IMR-90 (cell line): ENCODE measurements around the gene MRPL10.

Experiments
- MXI1 ChIP-seq: IDR thresholded peaks from 2 replicates; pipeline ENCODE4 v1.6.1; 2012; ENCODE audit warnings: low read depth, mild to moderate bottlenecking, low read length, moderate library complexity, borderline replicate concordance
- POLR2A ChIP-seq: IDR thresholded peaks from 2 replicates; pipeline ENCODE4 v1.6.1; 2012; ENCODE audit warnings: mild to moderate bottlenecking, low read depth, low read length
- RCOR1 ChIP-seq: IDR thresholded peaks from 2 replicates; pipeline ENCODE4 v1.6.1; 2012; ENCODE audit warnings: mild to moderate bottlenecking, low read length, improper control_type of control experiment; ENCODE audit not compliant: insufficient replicate concordance

DNA sequence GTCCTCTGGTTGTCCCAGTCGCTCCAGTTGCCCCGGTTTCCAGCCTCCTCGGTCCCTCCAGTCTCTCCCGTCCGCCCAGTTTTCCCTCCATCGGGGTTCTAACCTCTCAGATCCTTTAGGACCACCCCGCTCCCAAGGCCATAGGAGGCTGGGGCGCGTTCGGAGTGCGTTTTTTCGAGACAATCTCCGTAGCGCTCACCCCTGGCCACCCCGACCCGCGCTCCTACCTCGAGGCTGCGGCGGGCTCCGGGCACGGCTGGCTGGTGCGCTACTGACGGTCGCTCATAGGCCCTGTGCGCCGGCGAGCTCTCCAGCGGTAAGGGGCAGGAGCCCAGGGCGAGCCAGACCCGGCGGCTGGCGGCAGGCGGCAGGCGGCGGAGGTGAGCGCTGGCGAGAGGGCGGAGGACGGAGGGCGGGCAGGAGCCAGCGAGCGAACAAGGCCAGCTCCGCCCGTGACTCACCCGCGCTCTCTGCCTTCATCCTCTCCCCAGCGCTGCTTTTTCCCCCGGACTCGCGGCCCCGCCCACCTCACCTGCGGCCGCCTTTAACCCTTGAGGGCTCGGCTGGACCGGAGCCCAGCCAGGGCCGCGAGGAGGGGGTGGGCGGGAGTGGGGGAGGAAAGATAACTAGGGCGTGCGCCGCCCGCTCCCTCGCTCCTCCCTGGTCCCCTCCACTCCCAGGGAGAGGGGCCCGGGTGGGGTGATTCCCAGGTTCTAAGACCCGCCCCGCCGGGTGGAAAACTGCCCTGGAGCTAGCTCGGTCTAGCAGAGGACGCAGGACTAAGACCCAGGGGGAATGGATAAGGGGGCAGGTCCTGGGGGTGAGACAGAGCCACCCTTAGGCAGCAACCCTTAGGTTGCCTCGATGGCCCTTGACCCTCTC is 19.6 kb upstream of the MRPL10 start, which contains the start of gene SP6:
- TF ChIP-seq POLR2A = no peak
- TF ChIP-seq RCOR1 = no peak
- TF ChIP-seq MXI1 = no peak
